DMS114 treated with DMSO at 0.1 percent for 48 hours (cell line): ENCODE results near the gene CPLX1.
"Not testable (repeated sequence)": the region's sequence is repeated elsewhere in the genome, so short reads cannot be mapped to it uniquely, and the experiment has no call there.

ENCODE experiments used
- DNase-seq: peaks from one replicate; lab custom pipeline; 2025; ENCODE audit not compliant: unreplicated experiment; lab: John Stamatoyannopoulos, UW

Gene CPLX1

GRCh38 chr4:761739-762138 lies 64.2 kb downstream of the CPLX1 start:
- no peak for DNase-seq

DNA sequence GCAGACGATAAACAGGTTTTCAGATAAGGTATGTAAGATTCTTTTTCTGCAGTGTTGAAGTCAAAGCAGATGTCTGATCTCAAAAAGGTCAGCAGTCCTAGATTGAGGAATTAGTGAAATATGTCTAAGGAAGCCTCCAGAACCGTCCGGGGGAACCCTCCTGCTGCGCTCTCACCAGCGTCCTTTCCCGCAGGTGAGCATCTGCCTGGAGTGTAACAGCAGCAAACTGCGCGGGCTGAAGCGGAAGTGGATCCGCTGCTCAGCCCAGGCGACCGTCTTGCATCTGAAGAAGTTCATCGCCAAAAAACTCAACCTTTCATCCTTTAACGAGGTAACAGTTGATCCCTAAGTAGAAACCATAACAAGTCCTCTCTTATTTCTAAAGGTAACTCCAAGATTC lies 64.8 kb downstream of the CPLX1 start:
- DNase-seq = no peak

GRCh38 chr4:760616-761015 lies 65.3 kb downstream of the CPLX1 start:
- no peak for DNase-seq

- DNase-seq = not testable (repeated sequence)
Observed at GRCh38 chr4:759810-760209, 66.1 kb downstream of the CPLX1 start.

GRCh38 chr4:757111-757510 lies 68.8 kb downstream of the CPLX1 start:
- no peak for DNase-seq

- no peak for DNase-seq
Observed at GRCh38 chr4:754221-755120, 71.5 kb downstream of the CPLX1 start.

DNA sequence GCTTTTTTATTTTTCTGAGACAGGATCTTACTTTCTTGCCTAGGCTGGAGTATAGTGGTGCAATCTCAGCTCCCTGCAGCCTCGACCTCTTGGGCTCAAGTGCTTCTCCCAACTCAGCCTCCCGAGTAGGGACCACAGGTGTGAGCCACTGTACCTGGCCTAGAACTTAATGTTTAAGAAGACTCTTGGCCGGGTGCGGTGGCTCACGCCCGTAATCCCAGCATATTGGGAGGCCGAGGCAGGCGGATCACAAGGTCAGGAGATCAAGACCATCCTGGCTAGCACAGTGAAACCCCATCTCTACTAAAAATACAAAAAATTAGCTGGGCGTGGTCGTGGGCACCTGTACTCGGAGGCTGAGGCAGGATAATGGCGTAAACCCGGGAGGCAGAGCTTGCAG lies 72.7 kb downstream of the CPLX1 start:
- DNase-seq = not testable (repeated sequence)

- no peak for DNase-seq
Observed at GRCh38 chr4:752196-752861, 73.6 kb downstream of the CPLX1 start.

GRCh38 chr4:751676-752075 lies 74.3 kb downstream of the CPLX1 start:
- no peak for DNase-seq

- no peak for DNase-seq
Observed at GRCh38 chr4:749698-750666, 75.9 kb downstream of the CPLX1 start.

DNA sequence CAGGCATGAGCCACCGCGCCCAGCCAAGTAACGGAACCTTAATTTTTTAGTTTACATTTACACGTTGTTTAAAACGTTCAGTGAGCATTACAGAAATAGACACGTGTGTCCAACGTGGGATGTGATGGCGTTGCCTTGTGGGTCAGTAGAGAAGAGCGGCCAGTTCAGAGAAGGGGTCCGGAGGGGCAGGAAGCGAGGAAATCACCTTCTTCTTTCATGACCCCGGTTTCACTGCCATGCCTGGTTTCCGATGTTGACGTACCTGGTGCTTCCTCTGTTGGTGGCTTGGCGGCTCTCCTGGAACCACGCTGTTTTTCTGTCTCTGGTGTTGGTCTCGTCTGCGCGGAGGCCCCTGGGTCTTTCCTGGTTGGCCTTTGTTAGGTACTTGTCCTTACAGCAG lies 77.5 kb downstream of the CPLX1 start:
- no peak for DNase-seq

DNA sequence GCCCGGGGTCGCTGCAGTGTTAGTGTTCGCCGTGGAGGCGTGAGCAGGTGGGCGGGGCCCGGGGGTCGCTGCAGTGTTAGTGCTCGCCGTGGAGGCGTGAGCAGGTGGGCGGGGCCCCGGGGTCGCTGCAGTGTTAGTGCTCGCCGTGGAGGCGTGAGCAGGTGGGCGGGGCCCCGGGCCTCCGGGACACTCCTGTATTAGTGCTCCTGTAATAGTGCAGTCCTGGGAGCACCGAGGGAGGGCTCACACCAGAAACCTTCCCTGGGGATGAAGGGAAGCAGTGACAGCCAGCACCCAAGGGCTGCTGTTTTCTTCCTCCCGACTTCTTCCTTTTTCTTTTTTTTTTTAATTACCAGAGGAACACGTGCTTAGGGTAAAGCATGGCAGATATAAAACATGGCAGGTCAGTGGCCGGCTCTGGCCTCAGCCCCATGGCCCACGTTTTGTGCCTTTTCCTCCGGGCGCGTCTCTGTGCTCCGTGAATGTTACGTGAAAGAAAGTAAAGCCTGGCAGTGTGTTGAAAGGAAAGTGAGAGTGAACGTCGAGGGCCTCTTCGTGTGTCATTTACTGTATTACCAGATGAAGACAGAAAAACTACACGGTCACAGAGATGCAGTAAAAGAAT lies 78.3 kb downstream of the CPLX1 start:
- DNase-seq = no peak

DNA sequence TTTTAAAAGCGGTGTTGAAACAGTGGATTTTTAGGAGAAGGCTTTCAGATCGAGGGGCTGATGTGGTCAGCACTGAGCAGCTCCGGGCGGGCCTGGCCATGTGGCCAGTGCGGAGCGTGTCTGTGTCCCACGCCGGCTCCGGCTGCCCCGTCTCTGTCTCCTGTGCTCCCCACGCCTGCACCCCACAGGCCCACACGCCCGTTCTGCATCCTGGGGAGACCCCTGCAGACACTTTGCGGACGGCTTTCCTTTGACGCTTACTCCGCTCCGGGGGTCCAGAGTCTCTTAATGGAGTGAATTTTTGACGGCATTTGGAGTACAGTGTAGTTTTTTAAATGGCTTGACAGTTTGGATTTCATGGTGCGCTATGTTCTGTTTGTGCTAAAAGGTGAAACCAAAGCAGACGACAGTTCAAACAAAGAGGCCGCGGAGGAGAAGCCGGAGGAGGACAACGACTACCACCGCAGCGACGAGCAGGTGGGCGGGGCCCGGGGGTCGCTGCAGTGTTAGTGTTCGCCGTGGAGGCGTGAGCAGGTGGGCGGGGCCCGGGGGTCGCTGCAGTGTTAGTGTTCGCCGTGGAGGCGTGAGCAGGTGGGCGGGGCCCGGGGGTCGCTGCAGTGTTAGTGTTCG lies 81.6 kb downstream of the CPLX1 start:
- no peak for DNase-seq

GRCh38 chr4:743463-744211 lies 82.3 kb downstream of the CPLX1 start:
- DNase-seq = no peak

DNA sequence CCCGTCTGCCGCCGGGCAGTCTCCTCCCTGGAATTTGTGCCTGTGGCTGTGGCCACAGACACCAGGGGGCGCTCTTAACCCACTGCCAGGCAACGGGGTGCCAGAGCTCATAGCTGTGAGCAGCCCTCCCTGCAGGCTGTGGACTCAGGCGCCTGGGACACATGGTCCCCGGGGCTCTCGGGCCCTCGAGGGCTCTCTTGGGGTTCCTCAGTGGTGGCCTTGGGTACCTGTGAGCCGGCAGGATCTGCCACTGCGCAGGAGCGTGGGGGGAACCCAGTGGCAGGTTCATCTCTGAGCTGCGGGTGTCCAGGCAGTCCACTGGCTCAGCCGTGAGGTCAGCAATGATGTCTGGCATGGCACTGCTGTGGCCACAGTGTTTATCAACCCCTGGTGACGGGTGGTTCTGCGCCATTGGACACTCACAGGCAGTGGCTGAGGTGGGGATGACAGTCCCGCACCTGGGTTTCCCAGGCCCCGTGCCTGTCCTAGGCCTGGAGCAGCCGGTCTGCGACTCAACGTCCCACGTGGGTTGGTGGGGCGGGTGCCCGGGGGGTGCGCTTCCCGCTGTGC lies 83.1 kb downstream of the CPLX1 start:
- no peak for DNase-seq

DNA sequence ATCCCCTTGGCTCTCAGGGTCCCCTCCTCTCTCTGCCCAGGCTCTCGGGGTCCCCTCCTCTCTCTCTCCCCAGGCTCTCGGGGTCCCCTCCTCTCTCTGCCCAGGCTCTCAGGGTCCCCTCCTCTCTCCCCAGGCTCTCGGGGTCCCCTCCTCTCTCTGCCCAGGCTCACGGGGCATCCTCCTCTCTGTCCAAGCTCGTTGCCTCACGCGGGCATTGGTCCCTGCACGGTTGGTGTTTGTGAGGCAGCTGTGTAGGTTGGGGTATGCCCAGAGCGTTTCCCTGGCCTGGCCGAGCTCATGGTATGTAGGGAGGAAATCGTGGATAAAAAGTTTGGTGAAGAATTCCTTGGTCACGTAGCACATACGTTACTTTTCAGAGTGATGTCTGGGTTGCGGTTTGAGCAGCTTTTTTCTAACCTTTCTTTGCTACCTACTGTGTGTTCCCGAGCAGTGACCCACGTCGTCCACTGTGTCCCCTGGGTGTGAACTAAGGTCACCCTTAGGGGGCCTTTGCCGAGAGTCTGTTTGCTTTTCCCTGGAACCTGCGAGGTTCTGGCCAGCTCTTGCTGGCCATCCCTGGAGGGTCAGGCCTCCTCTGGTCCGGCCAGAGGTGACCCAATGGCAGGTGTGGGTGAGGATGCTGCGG lies 83.7 kb downstream of the CPLX1 start:
- no peak for DNase-seq

DNA sequence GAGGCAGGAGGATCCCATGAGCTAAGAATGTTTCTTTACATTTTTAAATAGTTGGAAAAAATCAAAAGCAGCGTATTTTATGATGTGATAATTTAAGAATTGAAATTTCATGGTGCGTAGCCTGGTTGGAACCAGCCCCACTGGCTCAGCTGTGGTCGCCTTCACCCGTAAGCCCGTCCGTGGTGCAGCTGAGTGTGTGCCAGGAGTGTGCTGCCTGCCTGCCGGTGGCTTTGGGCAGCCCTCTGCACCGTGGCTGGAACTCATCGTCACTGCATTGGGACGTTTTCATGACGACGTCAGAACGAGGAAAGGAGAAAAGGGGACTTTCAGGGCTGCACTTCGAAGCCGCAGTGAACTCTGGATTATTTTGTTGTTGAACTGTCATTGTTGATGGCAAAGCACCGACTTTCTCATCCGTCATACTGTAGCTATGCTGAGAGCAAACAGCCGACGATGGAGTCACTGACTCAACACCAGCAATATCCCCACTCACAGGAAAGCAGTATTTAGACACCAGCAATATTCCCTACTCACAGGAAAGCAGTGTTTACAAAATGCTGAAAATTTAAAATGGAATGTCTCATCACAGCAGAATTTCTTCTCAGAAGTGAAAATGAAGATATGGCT lies 85.2 kb downstream of the CPLX1 start:
- DNase-seq = no peak

DNA sequence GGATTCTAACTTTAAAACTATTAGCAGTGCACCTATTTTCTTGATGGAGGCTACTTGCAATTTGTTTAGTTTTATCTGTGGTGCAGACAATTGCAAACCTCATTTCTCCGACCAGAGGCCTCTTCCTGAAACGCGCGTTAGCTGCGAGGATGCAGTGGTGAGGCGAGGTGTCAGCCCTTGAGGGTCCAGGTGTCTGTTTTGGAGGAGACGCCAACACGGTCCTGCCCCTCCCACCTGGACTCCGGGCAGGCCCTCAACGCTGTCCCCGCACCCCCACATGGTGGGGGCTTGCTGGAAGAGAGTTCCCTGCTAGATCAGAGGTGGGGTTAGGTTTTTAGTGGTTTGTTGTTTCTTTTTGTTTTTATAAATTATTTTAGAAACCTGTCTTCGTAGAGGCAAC lies 85.9 kb downstream of the CPLX1 start:
- no peak for DNase-seq
